CD4-positive, alpha-beta T cell (primary cell): ENCODE measurements around the gene BCL2L1. TPM values are rescaled to one million over a fixed set of nuclear protein-coding genes. Genes with fewer than 3 reads are reported as not detected.

Experiments
- ATAC-seq: fragments of 200-7000 bp; cut with Tn5 transposase; one replicate; pipeline ENCODE4 v1.10.0; 2022; ENCODE audit warnings: mild to moderate bottlenecking; ENCODE audit not compliant: poor library complexity
- CTCF ChIA-PET: fragments of 350-600 bp; sonication (Branson Sonifier 250); formaldehyde crosslinking; loops from one replicate; lab custom pipeline; 2021; ENCODE audit warnings: antibody characterized with exemption, inconsistent platforms; lab: Charles Lee
- POLR2A ChIA-PET: fragments of 350-600 bp; sonication (Branson Sonifier 250); formaldehyde crosslinking; loops from one replicate; lab custom pipeline; 2021; ENCODE audit warnings: antibody characterized with exemption, inconsistent platforms; lab: Charles Lee
- DNase-seq, 14 experiments: peaks; one replicate each; pipeline ENCODE4 v3.0.0-alpha.2; 2013 to 2020; ENCODE audit warnings: mixed read lengths in 2 of 14
- H3K27ac ChIP-seq, 2 donors: one replicate each; pipeline versions ENCODE4 v1.5.1 to v1.7.0; 2013; ENCODE audit warnings: low read length in 2 of 2, low read depth in 1 of 2, mild to moderate bottlenecking in 1 of 2
- H3K27me3 ChIP-seq, 2 experiments: 1 replicate in 1 of 2; 2 replicates in 1 of 2; pipeline versions ENCODE4 v1.6.1 to v1.7.0; 2013; ENCODE audit warnings: low read length in 2 of 2, control low read depth in 1 of 2, mild to moderate bottlenecking in 1 of 2, moderate library complexity in 1 of 2; ENCODE audit not compliant: insufficient read depth in 2 of 2, control insufficient read depth in 1 of 2
- H3K36me3 ChIP-seq: one replicate; pipeline ENCODE4 v1.6.1; 2013; ENCODE audit warnings: low read length, control low read depth; ENCODE audit not compliant: insufficient read depth
- H3K4me1 ChIP-seq: one replicate; pipeline ENCODE4 v1.6.1; 2013; ENCODE audit warnings: low read length, control low read depth; ENCODE audit not compliant: insufficient read depth
- H3K4me3 ChIP-seq: one replicate; pipeline ENCODE4 v1.5.1; 2013; ENCODE audit warnings: mild to moderate bottlenecking, low read length, moderate library complexity
- H3K9me3 ChIP-seq, 2 experiments: 1 replicate in 1 of 2; 2 replicates in 1 of 2; pipeline versions ENCODE4 v1.6.1 to v1.7.0; 2013; ENCODE audit warnings: low read length in 2 of 2, mild to moderate bottlenecking in 2 of 2, control low read depth in 1 of 2, moderate library complexity in 1 of 2; ENCODE audit not compliant: control insufficient read depth in 1 of 2, insufficient read depth in 1 of 2
- H3K27ac Mint-ChIP-seq: one replicate; pipeline ENCODE4 v1.8.0; 2020; ENCODE audit warnings: mixed read lengths
- H3K27me3 Mint-ChIP-seq: one replicate; pipeline ENCODE4 v1.8.0; 2021; ENCODE audit warnings: mixed read lengths
- H3K36me3 Mint-ChIP-seq: one replicate; pipeline ENCODE4 v1.8.0; 2021; ENCODE audit warnings: low read depth, mixed read lengths
- H3K4me1 Mint-ChIP-seq: one replicate; pipeline ENCODE4 v1.8.0; 2021; ENCODE audit warnings: low read depth, mixed read lengths
- H3K4me3 Mint-ChIP-seq: one replicate; pipeline ENCODE4 v1.8.0; 2020; ENCODE audit warnings: mild to moderate bottlenecking, mixed read lengths
- H3K9me3 Mint-ChIP-seq: one replicate; pipeline ENCODE4 v1.8.0; 2020; ENCODE audit warnings: mixed read lengths
- intact Hi-C, 2 experiments: fragments of 100-400 bp; cut with DNase I in 1 of 2; cut with micrococcal nuclease in 1 of 2; formaldehyde crosslinking; loops; one replicate each; pipeline versions ENCODE4 v1.15.1 to v1.9.0; 2023 to 2025; cut with DNase I, micrococcal nuclease
- total RNA-seq, 174 experiments: library from RNA in 2 of 174; stranded (reverse) in 2 of 174; gene quantifications; one replicate each; pipeline ENCODE4 v1.2.3 and lab custom pipeline; 2021 to 2026
- TF ChIP-seq, protein P1 (sequence below): fragments of 200-600 bp; IDR thresholded peaks from one replicate; pipeline ENCODE4 v1.8.0; 2022; ENCODE audit warnings: antibody characterized with exemption, mild to moderate bottlenecking

The BCL2L1 gene
- total RNA-seq, 2 experiments from 2014 or later = 11.8 to 11.9 TPM

DNA sequence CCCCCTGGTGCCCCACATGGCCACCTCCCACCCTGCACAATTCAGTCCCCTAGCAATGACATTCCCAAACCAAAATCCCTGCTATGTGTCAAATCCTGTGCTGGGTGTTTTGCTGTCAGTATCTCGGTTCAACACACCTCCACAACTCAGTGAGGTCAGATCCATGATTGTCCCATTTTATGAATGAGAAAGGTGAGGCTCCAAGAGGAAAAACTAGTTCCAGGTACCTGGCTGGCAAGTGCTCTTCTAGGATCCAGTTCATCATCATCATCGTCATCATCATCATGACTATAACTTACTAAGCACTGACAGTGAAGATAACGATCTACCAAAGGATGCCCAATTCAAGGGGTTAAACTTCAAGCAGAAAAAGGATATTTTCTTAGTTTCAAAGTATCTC lies 102.4 kb downstream of the BCL2L1 start:
- intact Hi-C loops = no loop called here
- Mint-ChIP-seq H3K4me3 (no peak overlapping the region), H3K27me3 (peaks cover 4% of the 10 kb centered on the region), H3K27ac (no peak overlapping the region), H3K9me3 (no peaks in the 10 kb centered on the region), H3K4me1 (no peaks in the 10 kb centered on the region), H3K36me3 (no peaks in the 10 kb centered on the region)
- ATAC-seq (no peak), DNase-seq (no peak)
- Histone ChIP-seq H3K4me3 (no peak overlapping the region), H3K9me3 (no peaks in the 10 kb centered on the region), H3K27me3 (no peaks in the 10 kb centered on the region), H3K27ac (no peak overlapping the region), H3K4me1 (no peaks in the 10 kb centered on the region), H3K36me3 (no peaks in the 10 kb centered on the region)
- ChIA-PET POLR2A (no interaction called here), CTCF (no interaction called here)
- TF ChIP-seq, protein P1, sequence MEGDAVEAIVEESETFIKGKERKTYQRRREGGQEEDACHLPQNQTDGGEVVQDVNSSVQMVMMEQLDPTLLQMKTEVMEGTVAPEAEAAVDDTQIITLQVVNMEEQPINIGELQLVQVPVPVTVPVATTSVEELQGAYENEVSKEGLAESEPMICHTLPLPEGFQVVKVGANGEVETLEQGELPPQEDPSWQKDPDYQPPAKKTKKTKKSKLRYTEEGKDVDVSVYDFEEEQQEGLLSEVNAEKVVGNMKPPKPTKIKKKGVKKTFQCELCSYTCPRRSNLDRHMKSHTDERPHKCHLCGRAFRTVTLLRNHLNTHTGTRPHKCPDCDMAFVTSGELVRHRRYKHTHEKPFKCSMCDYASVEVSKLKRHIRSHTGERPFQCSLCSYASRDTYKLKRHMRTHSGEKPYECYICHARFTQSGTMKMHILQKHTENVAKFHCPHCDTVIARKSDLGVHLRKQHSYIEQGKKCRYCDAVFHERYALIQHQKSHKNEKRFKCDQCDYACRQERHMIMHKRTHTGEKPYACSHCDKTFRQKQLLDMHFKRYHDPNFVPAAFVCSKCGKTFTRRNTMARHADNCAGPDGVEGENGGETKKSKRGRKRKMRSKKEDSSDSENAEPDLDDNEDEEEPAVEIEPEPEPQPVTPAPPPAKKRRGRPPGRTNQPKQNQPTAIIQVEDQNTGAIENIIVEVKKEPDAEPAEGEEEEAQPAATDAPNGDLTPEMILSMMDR = no peak

DNA sequence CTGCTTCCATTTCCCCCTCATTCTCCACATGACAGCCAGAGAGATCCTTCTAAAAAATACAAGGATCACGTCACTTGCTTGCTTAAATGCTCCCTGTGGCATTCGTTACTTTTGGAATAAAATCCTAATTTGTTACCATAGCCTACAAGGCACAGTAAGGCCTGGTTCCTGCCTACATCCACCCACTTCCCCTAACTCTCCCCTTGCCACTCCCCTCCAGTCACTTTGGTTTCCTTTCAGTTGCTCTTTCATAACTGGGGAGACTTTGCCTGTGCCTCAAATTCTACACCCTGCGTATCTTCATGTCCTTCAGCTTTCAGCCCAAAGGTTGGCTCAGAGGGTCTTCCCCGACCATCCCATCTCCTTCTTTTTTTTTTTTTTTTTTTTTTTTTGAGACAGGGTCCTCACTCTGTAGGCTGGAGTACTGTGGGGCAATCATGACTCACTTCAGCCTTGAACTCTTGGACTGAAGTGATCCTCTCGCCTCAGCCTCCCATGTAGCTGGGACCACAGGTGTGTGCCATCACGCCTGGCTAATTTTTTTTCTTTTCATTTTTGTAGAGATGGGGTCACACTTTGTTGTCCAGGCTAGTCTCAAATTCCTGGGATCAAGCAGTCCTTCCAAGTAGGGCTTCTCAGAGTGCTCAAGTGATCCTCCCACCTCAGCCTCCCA lies 105.1 kb downstream of the BCL2L1 start:
- no peaks in the 10 kb centered on the region for H3K36me3 ChIP-seq
- peak in 2 of 14 experiments; percentile 29 to 38 for DNase-seq
- H3K9me3 Mint-ChIP-seq = no peaks in the 10 kb centered on the region
- H3K36me3 Mint-ChIP-seq = no peaks in the 10 kb centered on the region
- peaks cover 2% of the 10 kb centered on the region for H3K4me1 ChIP-seq
- H3K27me3 Mint-ChIP-seq = peaks cover 9% of the 10 kb centered on the region
- no peaks in the 10 kb centered on the region for H3K27me3 ChIP-seq
- TF ChIP-seq, protein P1 = no peak
- no peak for ATAC-seq
- ChIA-PET CTCF (interaction anchor here (1.0 kb wide), 1 partner anchor 60 kb away, joined by 5 read pairs; no protein-coding TSS in a partner anchor), POLR2A (no interaction called here)
- intact Hi-C loops = no loop called here
- no peak overlapping the region for H3K27ac Mint-ChIP-seq
- no peak overlapping the region for H3K4me3 Mint-ChIP-seq
- H3K27ac ChIP-seq = no peak overlapping the region
- no peak overlapping the region for H3K4me3 ChIP-seq
- H3K4me1 Mint-ChIP-seq = no peaks in the 10 kb centered on the region
- no peaks in the 10 kb centered on the region for H3K9me3 ChIP-seq

DNA sequence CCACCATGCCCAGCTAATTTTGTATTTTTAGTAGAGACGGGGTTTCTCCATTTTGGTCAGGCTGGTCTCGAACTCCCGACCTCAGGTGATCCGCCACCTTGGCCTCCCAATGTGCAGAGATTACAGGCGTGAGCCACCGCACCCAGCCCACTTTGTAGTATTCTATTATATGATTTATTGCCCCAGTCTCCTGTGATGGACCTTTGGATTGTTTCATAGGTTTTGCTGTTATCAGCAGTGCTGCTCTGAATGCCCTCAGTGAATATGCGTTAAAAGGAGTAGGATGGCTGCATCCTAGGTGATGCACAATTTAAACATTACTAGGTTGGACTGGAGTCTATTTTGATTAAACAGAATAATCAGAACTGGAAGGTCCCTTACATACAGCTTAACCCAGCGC lies 107.3 kb downstream of the BCL2L1 start:
- ChIA-PET CTCF (interaction anchor here (8.9 kb wide), 1 partner anchor 45 kb away, joined by 347 read pairs; no protein-coding TSS in a partner anchor), POLR2A (no interaction called here)
- ATAC-seq (no peak), DNase-seq (no peak)
- peaks cover 15% of the 10 kb centered on the region for H3K27me3 Mint-ChIP-seq
- H3K9me3 Mint-ChIP-seq = no peaks in the 10 kb centered on the region
- H3K36me3 Mint-ChIP-seq = no peaks in the 10 kb centered on the region
- TF ChIP-seq, protein P1 = no peak
- no peaks in the 10 kb centered on the region for H3K4me1 Mint-ChIP-seq
- Histone ChIP-seq H3K4me3 (no peak overlapping the region), H3K4me1 (peaks cover 4% of the 10 kb centered on the region), H3K36me3 (no peaks in the 10 kb centered on the region), H3K27ac (no peak overlapping the region), H3K9me3 (no peaks in the 10 kb centered on the region), H3K27me3 (peaks cover 0 to 3% of the 10 kb centered on the region in 2 experiments)
- H3K27ac Mint-ChIP-seq = no peak overlapping the region
- no peak overlapping the region for H3K4me3 Mint-ChIP-seq
- intact Hi-C loops = no loop called here

Other genes with a start within 250 kb of the BCL2L1 start
- not detected for gene DEFB124, start 247.7 kb downstream of the BCL2L1 start, total RNA-seq
- gene REM1, start 247.6 kb downstream of the BCL2L1 start, total RNA-seq = not detected
- 100 to 1,000 TPM in 1 of 2 experiments, 10 to 100 TPM in 1; 97.8 to 113 TPM for gene HM13, start 208.4 kb downstream of the BCL2L1 start, total RNA-seq
- gene ID1, start 117.6 kb downstream of the BCL2L1 start, total RNA-seq = 10 to 100 TPM; 22.8 to 24.2 TPM
- not detected for gene COX4I2, start 85.0 kb downstream of the BCL2L1 start, total RNA-seq
- gene TPX2, start 16.4 kb upstream of the BCL2L1 start, total RNA-seq = under 1 TPM; 0.85 to 0.89 TPM
- not detected for gene MYLK2, start 96.5 kb upstream of the BCL2L1 start, total RNA-seq
- not detected for gene FOXS1, start 122.7 kb upstream of the BCL2L1 start, total RNA-seq
- not detected for gene DUSP15, start 147.7 kb upstream of the BCL2L1 start, total RNA-seq
- gene TTLL9, start 147.8 kb upstream of the BCL2L1 start, total RNA-seq = not detected
- 1 to 10 TPM; 6.5 to 7.1 TPM for gene PDRG1, start 229.2 kb upstream of the BCL2L1 start, total RNA-seq
- not detected for gene XKR7, start 245.3 kb upstream of the BCL2L1 start, total RNA-seq